Osteoblast (primary cell): ENCODE results near the gene ITGB5. TPM values are rescaled to one million over a fixed set of nuclear protein-coding genes. Genes with fewer than 3 reads are reported as not detected.

Source experiments
- DNase-seq: peaks from one replicate; pipeline ENCODE4 v3.0.0; 2011; ENCODE audit warnings: low spot score, mixed read lengths; ENCODE audit not compliant: insufficient read length; ENCODE audit errors: missing footprints
- H2AFZ ChIP-seq: 2 replicates; pipeline ENCODE4 v1.6.0; 2011; ENCODE audit warnings: mild to moderate bottlenecking, low read length
- H3K27ac ChIP-seq: 2 replicates; pipeline ENCODE4 v1.5.1; 2011; ENCODE audit warnings: mild to moderate bottlenecking, low read depth, low read length, moderate library complexity
- H3K27me3 ChIP-seq: 2 replicates; pipeline ENCODE4 v1.6.0; 2012; ENCODE audit warnings: mild to moderate bottlenecking, control low read depth, inconsistent platforms, low read length, moderate library complexity; ENCODE audit not compliant: insufficient read depth
- H3K36me3 ChIP-seq: 2 replicates; pipeline ENCODE4 v1.5.1; 2011; ENCODE audit warnings: mild to moderate bottlenecking, low read length, control low read depth, moderate library complexity; ENCODE audit not compliant: insufficient read depth
- H3K4me1 ChIP-seq: 2 replicates; pipeline ENCODE4 v1.5.1; 2011; ENCODE audit warnings: mild to moderate bottlenecking, low read length, control low read depth, moderate library complexity; ENCODE audit not compliant: insufficient read depth
- H3K4me2 ChIP-seq: 2 replicates; pipeline ENCODE4 v1.6.0; 2011; ENCODE audit warnings: mild to moderate bottlenecking, low read length; ENCODE audit not compliant: insufficient read depth
- H3K4me3 ChIP-seq: fragments of 200-600 bp; sonication (generic); 3 replicates; pipeline ENCODE4 v1.5.1; 2012; ENCODE audit warnings: mild to moderate bottlenecking, low read length, inconsistent platforms; ENCODE audit not compliant: insufficient read depth
- H3K79me2 ChIP-seq: 2 replicates; pipeline ENCODE4 v1.6.0; 2012; ENCODE audit warnings: mild to moderate bottlenecking, low read length, control low read depth, inconsistent platforms; ENCODE audit not compliant: insufficient read depth
- H3K9me3 ChIP-seq: 2 replicates; pipeline ENCODE4 v1.5.1; 2011; ENCODE audit warnings: low read depth, low read length, control low read depth
- H4K20me1 ChIP-seq: 2 replicates; pipeline ENCODE4 v1.6.0; 2012; ENCODE audit warnings: mild to moderate bottlenecking, low read length, control low read depth; ENCODE audit not compliant: insufficient read depth
- CTCF ChIP-seq: IDR thresholded peaks from 2 replicates; pipeline ENCODE4 v1.5.1; 2011; ENCODE audit warnings: mild to moderate bottlenecking, low read depth, low read length, moderate library complexity; ENCODE audit errors: extremely low read depth
- total RNA-seq: library from RNA; depleted of rRNA; stranded (reverse); fragments of >200 nt; gene quantifications from 2 replicates; pipeline ENCODE4 v1.2.3, GENCODE V29; 2012

Gene ITGB5
- total RNA-seq, 1 donor = 433 TPM

GRCh38 chr3:124928333-124929202 is 41.4 kb upstream of the ITGB5 start:
- Histone ChIP-seq H3K4me3 (no peak overlapping the region), H3K4me1 (no peaks in the 10 kb centered on the region), H3K27ac (no peak overlapping the region), H3K79me2 (no peaks in the 10 kb centered on the region), H2AFZ (no peak overlapping the region), H3K9me3 (no peaks in the 10 kb centered on the region), H3K27me3 (peaks cover 4% of the 10 kb centered on the region), H3K36me3 (no peaks in the 10 kb centered on the region), H4K20me1 (no peaks in the 10 kb centered on the region), H3K4me2 (no peak overlapping the region)
- DNase-seq = no peak
- TF ChIP-seq CTCF = peak; percentile 79

- Histone ChIP-seq H2AFZ (no peak overlapping the region), H3K27me3 (peaks cover 4% of the 10 kb centered on the region), H3K4me3 (no peak overlapping the region), H3K27ac (no peak overlapping the region), H3K36me3 (no peaks in the 10 kb centered on the region), H3K79me2 (no peaks in the 10 kb centered on the region), H3K4me2 (no peak overlapping the region), H3K9me3 (no peaks in the 10 kb centered on the region), H4K20me1 (no peaks in the 10 kb centered on the region), H3K4me1 (no peaks in the 10 kb centered on the region)
- DNase-seq = no peak
- no peak for TF ChIP-seq CTCF
Observed at GRCh38 chr3:124927574-124928045, 40.4 kb upstream of the ITGB5 start.

GRCh38 chr3:124926426-124927101 is 39.4 kb upstream of the ITGB5 start:
- no peaks in the 10 kb centered on the region for H3K9me3 ChIP-seq
- DNase-seq = no peak
- no peak overlapping the region for H2AFZ ChIP-seq
- no peaks in the 10 kb centered on the region for H3K79me2 ChIP-seq
- no peak overlapping the region for H3K4me2 ChIP-seq
- H3K27me3 ChIP-seq = peaks cover 4% of the 10 kb centered on the region
- H4K20me1 ChIP-seq = no peaks in the 10 kb centered on the region
- no peak overlapping the region for H3K4me3 ChIP-seq
- no peak for TF ChIP-seq CTCF
- no peak overlapping the region for H3K27ac ChIP-seq
- no peaks in the 10 kb centered on the region for H3K4me1 ChIP-seq
- H3K36me3 ChIP-seq = no peaks in the 10 kb centered on the region

GRCh38 chr3:124924741-124925140 is 37.6 kb upstream of the ITGB5 start:
- Histone ChIP-seq H3K27ac (no peak overlapping the region), H3K4me3 (no peak overlapping the region), H3K4me2 (no peak overlapping the region), H2AFZ (no peak overlapping the region), H3K79me2 (no peaks in the 10 kb centered on the region), H3K4me1 (no peaks in the 10 kb centered on the region), H3K9me3 (no peaks in the 10 kb centered on the region), H3K36me3 (no peaks in the 10 kb centered on the region), H4K20me1 (no peaks in the 10 kb centered on the region), H3K27me3 (peaks cover 4% of the 10 kb centered on the region)
- DNase-seq = no peak
- no peak for TF ChIP-seq CTCF
